Uterus (tissue), 2 donors: ENCODE results near the gene MRPS31.

Experiments used
- CTCF ChIP-seq, 4 experiments: fragments of 200-600 bp in 2 of 4; fragments of 450-650 bp in 2 of 4; sonication (generic) in 2 of 4; IDR thresholded peaks; one replicate each; pipeline ENCODE4 v1.5.1; 2016 to 2019; ENCODE audit warnings: antibody characterized with exemption in 4 of 4, mild to moderate bottlenecking in 2 of 4, moderate library complexity in 1 of 4
- POLR2A ChIP-seq, 2 donors: fragments of 450-650 bp; IDR thresholded peaks; one replicate each; pipeline ENCODE4 v1.6.1; 2016; ENCODE audit warnings: antibody characterized with exemption in 2 of 2, mild to moderate bottlenecking in 1 of 2, moderate library complexity in 1 of 2

DNA sequence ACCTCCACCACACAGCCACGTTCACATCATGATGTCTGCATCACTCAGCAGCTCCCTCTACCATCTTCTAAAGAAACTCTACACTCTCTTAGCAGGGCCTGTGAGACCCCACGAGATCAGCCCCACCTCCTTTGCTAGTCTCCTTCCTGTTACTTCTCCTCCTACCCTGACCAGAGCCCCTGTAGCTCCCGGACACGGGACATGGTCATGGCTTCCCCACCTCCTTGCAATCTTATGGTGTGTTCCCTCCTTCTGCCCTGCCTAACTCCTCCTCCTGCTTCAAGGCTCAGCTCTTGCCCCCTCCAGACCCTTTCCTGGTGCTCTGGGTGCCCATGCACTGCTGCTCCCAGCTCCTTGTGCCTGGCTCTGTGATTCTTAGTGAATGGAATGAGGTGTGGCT, 8.1 kb upstream of the MRPS31 start:
- TF ChIP-seq POLR2A (IDR thresholded peaks at IDR 0.05) (no peak), CTCF (IDR thresholded peaks at IDR 0.05) (no peak)
